ENCODE measurements around the gene ST6GALNAC6.
"Not testable (repeated sequence)": the region's sequence is repeated elsewhere in the genome, so short reads cannot be mapped to it uniquely, and the experiment has no call there.

The ST6GALNAC6 gene

GRCh38 chr9:127853312-127854183 is 45.9 kb downstream of the ST6GALNAC6 start:
- no peak for DNase-seq

GRCh38 chr9:127852829-127853228 is 46.6 kb downstream of the ST6GALNAC6 start:
- no peak for DNase-seq

GRCh38 chr9:127850286-127850830 is 49.0 kb downstream of the ST6GALNAC6 start:
- DNase-seq: no peak

- DNase-seq: no peak
These were observed 50.5 kb downstream of the ST6GALNAC6 start for GRCh38 chr9:127848756-127849504.

- no peak for DNase-seq
These were observed 51.3 kb downstream of the ST6GALNAC6 start for GRCh38 chr9:127847833-127848755.

- DNase-seq: no peak
These were observed 52.3 kb downstream of the ST6GALNAC6 start for GRCh38 chr9:127847178-127847510.

- no peak for DNase-seq
These were observed 52.8 kb downstream of the ST6GALNAC6 start for GRCh38 chr9:127846443-127847177.

- not testable (repeated sequence) for DNase-seq
These were observed 53.8 kb downstream of the ST6GALNAC6 start for GRCh38 chr9:127845619-127846018.

GRCh38 chr9:127844821-127845359 is 54.5 kb downstream of the ST6GALNAC6 start:
- no peak for DNase-seq

GRCh38 chr9:127841087-127841835 is 58.1 kb downstream of the ST6GALNAC6 start:
- no peak for DNase-seq

GRCh38 chr9:127838375-127839078 is 60.9 kb downstream of the ST6GALNAC6 start:
- no peak for DNase-seq

GRCh38 chr9:127837346-127837745 is 62.1 kb downstream of the ST6GALNAC6 start:
- no peak for DNase-seq

GRCh38 chr9:127836561-127836960 is 62.8 kb downstream of the ST6GALNAC6 start:
- DNase-seq: not testable (repeated sequence)

- DNase-seq: no peak
These were observed 63.3 kb downstream of the ST6GALNAC6 start for GRCh38 chr9:127835991-127836516.
